ENCODE data around the gene MCRIP2. TPM values are rescaled to one million over a fixed set of nuclear protein-coding genes. Genes with fewer than 3 reads are reported as not detected.

The MCRIP2 gene
- total RNA-seq, 2 donors from 2014 or later = 110 to 121 TPM

DNA sequence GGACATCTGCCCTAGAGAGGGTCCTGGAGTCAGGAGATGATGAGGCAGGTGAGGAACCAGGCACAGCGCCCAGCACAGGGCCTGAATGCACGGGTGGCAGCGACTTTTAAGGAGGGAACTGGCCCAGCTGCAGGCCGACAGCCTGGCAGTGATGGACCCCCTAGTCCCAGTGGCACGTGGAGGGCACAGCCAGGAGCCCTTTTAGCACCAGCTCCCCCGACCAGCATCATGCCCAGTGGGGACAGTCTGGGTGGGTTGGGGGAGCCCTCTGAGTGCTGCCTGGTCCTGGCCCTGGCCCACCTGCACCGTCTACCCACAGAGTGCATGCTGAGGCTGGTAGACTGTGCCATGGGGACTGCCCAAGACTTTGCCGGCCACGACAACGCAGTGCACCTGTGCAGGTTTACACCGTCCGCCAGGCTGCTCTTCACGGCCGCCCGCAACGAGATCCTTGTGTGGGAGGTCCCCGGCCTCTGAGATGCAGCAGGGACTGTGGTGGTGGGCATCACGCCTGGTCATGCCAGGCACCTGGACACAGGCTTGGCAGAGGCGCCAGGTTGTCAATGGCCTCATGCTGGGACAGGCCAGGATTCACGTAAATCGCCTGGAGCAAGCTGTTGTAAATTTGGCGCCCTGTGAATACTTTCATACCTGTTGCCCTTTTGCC is 25.6 kb downstream of the MCRIP2 start:
- TF ChIP-seq, protein P1, sequence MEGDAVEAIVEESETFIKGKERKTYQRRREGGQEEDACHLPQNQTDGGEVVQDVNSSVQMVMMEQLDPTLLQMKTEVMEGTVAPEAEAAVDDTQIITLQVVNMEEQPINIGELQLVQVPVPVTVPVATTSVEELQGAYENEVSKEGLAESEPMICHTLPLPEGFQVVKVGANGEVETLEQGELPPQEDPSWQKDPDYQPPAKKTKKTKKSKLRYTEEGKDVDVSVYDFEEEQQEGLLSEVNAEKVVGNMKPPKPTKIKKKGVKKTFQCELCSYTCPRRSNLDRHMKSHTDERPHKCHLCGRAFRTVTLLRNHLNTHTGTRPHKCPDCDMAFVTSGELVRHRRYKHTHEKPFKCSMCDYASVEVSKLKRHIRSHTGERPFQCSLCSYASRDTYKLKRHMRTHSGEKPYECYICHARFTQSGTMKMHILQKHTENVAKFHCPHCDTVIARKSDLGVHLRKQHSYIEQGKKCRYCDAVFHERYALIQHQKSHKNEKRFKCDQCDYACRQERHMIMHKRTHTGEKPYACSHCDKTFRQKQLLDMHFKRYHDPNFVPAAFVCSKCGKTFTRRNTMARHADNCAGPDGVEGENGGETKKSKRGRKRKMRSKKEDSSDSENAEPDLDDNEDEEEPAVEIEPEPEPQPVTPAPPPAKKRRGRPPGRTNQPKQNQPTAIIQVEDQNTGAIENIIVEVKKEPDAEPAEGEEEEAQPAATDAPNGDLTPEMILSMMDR (IDR thresholded peaks at IDR 0.05) = no peak
- H3K9me3 ChIP-seq = no peaks in the 10 kb centered on the region
- H3K4me3 ChIP-seq = peak overlapping the region in 1 of 2 donors; percentile 100
- H3K27me3 ChIP-seq = no peaks in the 10 kb centered on the region
- H3K27ac ChIP-seq = peak overlapping the region; percentile 90 to 92
- peaks cover 30% of the 10 kb centered on the region for H3K36me3 ChIP-seq
- H3K4me1 ChIP-seq = peaks cover 0 to 23% of the 10 kb centered on the region in 2 donors
- no peak for DNase-seq (ENCODE audit: low spot score)

DNA sequence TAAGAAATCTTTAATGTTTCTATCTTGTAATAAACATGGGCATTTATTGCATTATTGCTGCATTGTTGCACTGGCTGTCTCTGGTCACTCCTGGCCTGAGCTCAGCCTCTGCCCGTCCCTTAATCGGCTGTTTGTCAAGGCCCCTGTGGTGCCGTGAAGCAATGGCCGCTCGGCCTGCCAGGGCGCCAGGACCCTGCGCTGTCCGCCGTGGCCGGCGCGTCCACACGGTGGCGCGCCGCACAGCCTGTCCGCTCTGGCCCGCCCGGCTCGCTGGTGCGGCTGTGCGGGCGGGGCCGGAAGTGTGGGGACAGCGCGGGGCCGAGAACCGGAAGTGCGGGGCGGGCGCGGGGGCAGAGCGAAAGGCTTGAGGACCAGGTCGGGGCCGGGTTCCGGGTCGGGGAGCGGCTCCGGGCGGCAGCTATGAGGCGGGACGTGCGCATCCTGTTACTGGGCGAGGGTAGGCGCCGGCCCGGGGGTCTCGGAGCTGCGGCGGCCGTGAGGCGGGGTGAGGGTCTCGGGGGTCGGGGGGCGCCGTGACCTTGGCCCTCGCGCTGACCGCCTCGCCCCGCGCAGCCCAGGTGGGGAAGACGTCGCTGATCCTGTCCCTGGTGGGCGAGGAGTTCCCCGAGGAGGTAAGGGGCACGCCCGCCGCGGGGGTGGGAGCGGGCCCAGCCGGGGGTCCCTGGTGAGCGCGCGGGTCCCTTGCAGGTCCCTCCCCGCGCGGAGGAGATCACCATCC is 26.3 kb downstream of the MCRIP2 start, which contains the start of gene RHOT2:
TSS of gene RHOT2 (plus strand) at position 353 of the 739 bp plus-strand sequence. CDS start at position 421, 68 bp downstream.
- no peaks in the 10 kb centered on the region for H3K27me3 ChIP-seq
- peaks cover 37% of the 10 kb centered on the region for H3K36me3 ChIP-seq
- no peaks in the 10 kb centered on the region for H3K9me3 ChIP-seq
- peak within 1 kb of the TSS; percentile 99 to 100 for H3K4me3 ChIP-seq
- H3K27ac ChIP-seq = peak within 1 kb of the TSS; percentile 90 to 92
- peak; percentile 91 for DNase-seq (ENCODE audit: low spot score)
- peaks cover 0 to 23% of the 10 kb centered on the region in 2 donors for H3K4me1 ChIP-seq
- TF ChIP-seq, protein P1 (IDR thresholded peaks at IDR 0.05) = peak; percentile 96 to 97

DNA sequence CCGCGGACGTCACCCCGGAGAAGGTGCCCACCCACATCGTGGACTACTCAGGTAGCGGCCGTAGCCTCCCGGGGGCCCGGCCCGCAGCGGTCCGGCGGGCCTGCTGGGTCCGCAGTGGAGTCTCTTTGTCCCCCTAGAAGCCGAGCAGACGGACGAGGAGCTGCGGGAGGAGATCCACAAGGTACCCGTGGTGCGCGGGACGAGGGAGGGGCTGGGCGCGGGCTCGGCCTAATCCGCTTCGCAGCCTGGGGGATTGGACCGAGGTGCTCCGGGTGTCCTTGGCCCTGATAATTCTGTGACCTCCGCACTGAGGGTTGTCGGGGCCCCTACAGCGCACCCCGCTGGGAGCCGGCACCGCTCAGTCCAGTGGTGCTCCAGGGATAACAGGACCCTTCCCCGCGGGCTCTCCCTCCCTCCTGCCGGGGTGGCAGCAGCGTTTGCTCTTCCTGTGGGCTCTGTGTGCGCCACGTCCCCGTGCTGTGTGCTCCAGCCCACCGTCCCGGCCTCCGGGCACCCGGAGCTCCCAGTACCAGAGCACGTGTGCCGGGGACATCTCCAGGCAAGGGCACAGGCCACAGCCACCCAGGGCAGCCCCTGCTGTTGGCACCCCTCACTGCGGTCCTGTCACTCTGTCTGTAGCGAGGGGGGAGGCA is 27.0 kb downstream of the MCRIP2 start:
- peak overlapping the region; percentile 90 to 92 for H3K27ac ChIP-seq
- no peaks in the 10 kb centered on the region for H3K27me3 ChIP-seq
- TF ChIP-seq, protein P1 (IDR thresholded peaks at IDR 0.05) = no peak
- H3K9me3 ChIP-seq = no peaks in the 10 kb centered on the region
- no peak for DNase-seq (ENCODE audit: low spot score)
- peaks cover 0 to 23% of the 10 kb centered on the region in 2 donors for H3K4me1 ChIP-seq
- H3K36me3 ChIP-seq = peaks cover 44% of the 10 kb centered on the region
- H3K4me3 ChIP-seq = peak overlapping the region; percentile 99 to 100

DNA sequence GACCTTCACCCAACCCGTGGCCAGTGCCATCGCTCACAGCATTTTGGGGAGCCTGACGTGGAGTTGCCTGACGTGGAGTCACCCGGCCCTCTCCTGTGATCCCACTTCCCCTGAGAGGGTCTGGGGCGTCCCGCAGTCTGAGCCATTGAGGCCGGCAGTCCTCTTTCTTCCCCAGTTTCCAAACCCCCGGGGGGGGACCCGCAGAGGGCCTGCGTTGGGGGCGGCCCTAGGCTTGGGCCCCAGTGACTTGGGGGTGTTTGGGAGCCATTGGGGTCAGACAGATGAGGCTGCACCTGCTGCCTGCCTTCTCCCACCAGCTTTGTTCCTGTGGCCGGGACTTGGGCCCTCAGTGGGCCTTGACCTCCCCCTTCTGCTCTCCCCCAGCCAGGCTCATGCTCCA is 28.0 kb downstream of the MCRIP2 start:
- no peak for DNase-seq (ENCODE audit: low spot score)
- H3K27me3 ChIP-seq = no peaks in the 10 kb centered on the region
- TF ChIP-seq, protein P1 (IDR thresholded peaks at IDR 0.05) = no peak
- H3K4me1 ChIP-seq = peaks cover 0 to 30% of the 10 kb centered on the region in 2 donors
- H3K27ac ChIP-seq = no peak overlapping the region
- peaks cover 44% of the 10 kb centered on the region for H3K36me3 ChIP-seq
- H3K4me3 ChIP-seq = no peak overlapping the region
- H3K9me3 ChIP-seq = no peaks in the 10 kb centered on the region

DNA sequence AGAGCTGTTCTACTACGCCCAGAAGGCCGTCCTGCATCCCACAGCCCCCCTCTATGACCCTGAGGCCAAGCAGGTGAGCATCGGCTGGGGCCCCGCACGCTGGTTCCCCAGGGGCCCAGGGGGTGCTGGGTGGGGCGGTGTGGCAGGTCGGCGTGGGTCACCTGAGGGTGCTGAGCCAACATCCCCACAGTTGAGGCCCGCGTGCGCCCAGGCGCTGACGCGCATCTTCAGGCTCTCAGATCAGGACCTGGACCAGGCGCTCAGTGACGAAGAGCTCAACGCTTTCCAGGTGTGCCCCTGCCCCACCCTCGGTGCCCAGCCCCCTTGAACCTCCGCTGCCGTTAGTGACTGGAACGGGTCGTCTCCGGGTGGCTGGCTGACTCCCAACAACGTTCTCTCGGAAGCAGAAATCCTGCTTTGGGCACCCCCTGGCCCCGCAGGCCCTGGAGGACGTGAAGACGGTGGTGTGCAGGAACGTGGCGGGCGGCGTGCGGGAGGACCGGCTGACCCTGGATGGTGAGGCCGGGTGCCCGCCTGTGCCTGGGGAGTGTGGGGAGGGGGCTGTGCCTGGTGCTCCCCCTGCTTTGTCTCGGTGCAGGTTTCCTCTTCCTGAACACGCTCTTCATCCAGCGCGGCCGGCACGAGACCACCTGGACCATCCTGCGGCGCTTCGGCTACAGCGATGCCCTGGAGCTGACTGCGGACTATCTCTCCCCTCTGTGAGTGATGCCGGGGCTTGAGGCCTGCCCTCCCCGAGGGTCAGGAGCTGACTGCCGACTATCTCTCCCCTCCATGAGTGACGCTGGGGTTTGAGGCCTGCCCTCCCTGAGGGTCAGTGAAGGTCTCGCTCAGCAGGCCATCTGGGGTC is 29.1 kb downstream of the MCRIP2 start:
- Histone ChIP-seq H3K9me3 (no peaks in the 10 kb centered on the region), H3K4me1 (peaks cover 0 to 40% of the 10 kb centered on the region in 2 donors), H3K4me3 (no peak overlapping the region), H3K36me3 (peaks cover 44% of the 10 kb centered on the region), H3K27ac (no peak overlapping the region), H3K27me3 (no peaks in the 10 kb centered on the region)
- TF ChIP-seq, protein P1 (IDR thresholded peaks at IDR 0.05) = no peak
- no peak for DNase-seq (ENCODE audit: low spot score)

Measured in right atrium auricular region (tissue), 2 donors.